ENCODE data around the gene MAP3K7. TPM values are rescaled to one million over a fixed set of nuclear protein-coding genes. Genes with fewer than 3 reads are reported as not detected.

The MAP3K7 gene
- total and polyA plus RNA-seq, 10 donors = 15.6 to 56.9 (median 39.8) TPM

DNA sequence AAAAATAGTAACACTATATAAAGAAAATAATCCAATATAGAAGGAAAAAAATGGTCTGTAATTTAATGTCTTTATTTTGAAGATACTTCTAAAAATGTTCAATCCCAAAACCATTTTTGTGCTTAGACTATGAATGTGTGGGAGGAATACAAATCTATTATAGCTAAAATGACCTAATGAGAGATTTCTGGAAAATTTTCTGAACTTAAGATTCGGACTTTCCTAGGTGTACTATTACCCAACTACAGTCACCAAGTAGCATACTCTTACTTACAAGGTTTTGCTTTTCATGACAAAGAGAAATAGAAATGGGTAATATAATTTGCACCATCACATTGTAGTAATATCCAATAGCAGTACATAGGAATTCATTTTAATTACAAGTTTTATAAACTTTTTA lies 29.9 kb downstream of the MAP3K7 start:
- 92 to 100% (median 96%) methylated on average over 1 of the region's 1 CpG for WGBS, 5 donors
- Histone ChIP-seq H3K27ac (no peak overlapping the region), H3K4me3 (no peak overlapping the region), H3K9me3 (no peaks in the 10 kb centered on the region), H3K27me3 (replicated peaks in 1 of 7) (no peaks in the 10 kb centered on the region), H3K4me1 (no peaks in the 10 kb centered on the region), H3K36me3 (peaks cover 6 to 100% (median 80%) of the 10 kb centered on the region in 6 donors)
- DNase-seq = no peak
- intact Hi-C loops (cut with DNase I; ENCODE audit: low total_unique reads) = no loop called here
- TF ChIP-seq, protein P1, sequence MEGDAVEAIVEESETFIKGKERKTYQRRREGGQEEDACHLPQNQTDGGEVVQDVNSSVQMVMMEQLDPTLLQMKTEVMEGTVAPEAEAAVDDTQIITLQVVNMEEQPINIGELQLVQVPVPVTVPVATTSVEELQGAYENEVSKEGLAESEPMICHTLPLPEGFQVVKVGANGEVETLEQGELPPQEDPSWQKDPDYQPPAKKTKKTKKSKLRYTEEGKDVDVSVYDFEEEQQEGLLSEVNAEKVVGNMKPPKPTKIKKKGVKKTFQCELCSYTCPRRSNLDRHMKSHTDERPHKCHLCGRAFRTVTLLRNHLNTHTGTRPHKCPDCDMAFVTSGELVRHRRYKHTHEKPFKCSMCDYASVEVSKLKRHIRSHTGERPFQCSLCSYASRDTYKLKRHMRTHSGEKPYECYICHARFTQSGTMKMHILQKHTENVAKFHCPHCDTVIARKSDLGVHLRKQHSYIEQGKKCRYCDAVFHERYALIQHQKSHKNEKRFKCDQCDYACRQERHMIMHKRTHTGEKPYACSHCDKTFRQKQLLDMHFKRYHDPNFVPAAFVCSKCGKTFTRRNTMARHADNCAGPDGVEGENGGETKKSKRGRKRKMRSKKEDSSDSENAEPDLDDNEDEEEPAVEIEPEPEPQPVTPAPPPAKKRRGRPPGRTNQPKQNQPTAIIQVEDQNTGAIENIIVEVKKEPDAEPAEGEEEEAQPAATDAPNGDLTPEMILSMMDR (IDR thresholded peaks at IDR 0.05 in 8 of 11, conservative IDR thresholded peaks at IDR 0.05 in 3 of 11) = no peak
- TF ChIP-seq POLR2A (IDR thresholded peaks at IDR 0.05) (no peak), POLR2AphosphoS5 (IDR thresholded peaks at IDR 0.05) (no peak)

DNA sequence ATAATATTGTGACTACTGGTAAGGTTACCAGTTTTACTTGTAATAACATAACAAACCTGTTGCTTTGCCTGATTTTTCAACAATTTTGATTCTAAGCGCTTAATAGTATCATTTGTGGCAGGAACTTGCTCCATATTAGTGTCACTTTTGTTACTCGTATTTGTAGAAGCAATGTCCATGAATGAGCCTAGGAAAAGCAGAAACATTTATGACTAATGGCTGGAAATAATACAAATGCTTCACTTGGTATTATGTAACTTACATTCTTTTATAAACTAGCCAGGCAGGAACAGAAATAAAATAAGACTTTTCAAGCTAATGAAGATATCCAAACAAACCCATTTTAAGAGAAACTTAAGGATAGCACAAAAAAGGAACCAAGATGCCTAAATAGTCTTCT lies 38.9 kb downstream of the MAP3K7 start:
- Histone ChIP-seq H3K4me3 (no peak overlapping the region), H3K27me3 (replicated peaks in 1 of 7) (no peaks in the 10 kb centered on the region), H3K36me3 (peaks cover 0 to 100% (median 86%) of the 10 kb centered on the region in 6 donors), H3K27ac (no peak overlapping the region), H3K9me3 (no peaks in the 10 kb centered on the region), H3K4me1 (peaks cover 0 to 14% (median 9%) of the 10 kb centered on the region in 6 donors)
- intact Hi-C loops (cut with DNase I; ENCODE audit: low total_unique reads) = no loop called here
- DNase-seq = no peak
- 92 to 98% (median 95%) methylated on average over 2 of the region's 2 CpGs for WGBS, 5 donors
- TF ChIP-seq POLR2A (IDR thresholded peaks at IDR 0.05) = no peak
- TF ChIP-seq, protein P1 (IDR thresholded peaks at IDR 0.05 in 8 of 11, conservative IDR thresholded peaks at IDR 0.05 in 3 of 11) = no peak
- no peak for TF ChIP-seq POLR2AphosphoS5 (IDR thresholded peaks at IDR 0.05)

DNA sequence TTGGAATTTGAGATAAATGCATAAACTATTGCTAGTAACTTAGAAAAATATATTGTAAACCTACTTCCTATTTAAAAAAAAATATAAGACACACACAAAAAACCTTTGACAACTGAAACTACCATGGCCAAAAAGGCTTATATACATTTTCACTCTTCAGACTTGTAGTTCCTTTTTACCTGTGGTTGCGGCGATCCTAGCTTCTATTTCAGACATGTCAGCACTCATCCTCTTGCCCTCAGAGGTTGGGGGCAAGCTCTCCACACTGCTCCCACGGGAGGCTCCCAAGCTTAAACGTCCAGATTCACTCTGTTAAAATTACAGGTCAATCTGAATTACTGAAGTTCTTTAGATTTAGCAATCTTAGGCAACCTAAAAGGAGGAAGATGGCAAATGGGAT lies 39.8 kb downstream of the MAP3K7 start:
- Histone ChIP-seq H3K4me3 (no peak overlapping the region), H3K36me3 (peaks cover 0 to 100% (median 82%) of the 10 kb centered on the region in 6 donors), H3K4me1 (peaks cover 0 to 14% (median 9%) of the 10 kb centered on the region in 6 donors), H3K27ac (no peak overlapping the region), H3K27me3 (replicated peaks in 1 of 7) (no peaks in the 10 kb centered on the region), H3K9me3 (no peaks in the 10 kb centered on the region)
- WGBS, 5 donors = 73 to 91% (median 83%) methylated on average over 4 of the region's 4 CpGs
- no peak for DNase-seq
- TF ChIP-seq POLR2A (IDR thresholded peaks at IDR 0.05) (no peak), POLR2AphosphoS5 (IDR thresholded peaks at IDR 0.05) (no peak)
- TF ChIP-seq, protein P1 (IDR thresholded peaks at IDR 0.05 in 8 of 11, conservative IDR thresholded peaks at IDR 0.05 in 3 of 11) = no peak
- intact Hi-C loops (cut with DNase I; ENCODE audit: low total_unique reads) = no loop called here

DNA sequence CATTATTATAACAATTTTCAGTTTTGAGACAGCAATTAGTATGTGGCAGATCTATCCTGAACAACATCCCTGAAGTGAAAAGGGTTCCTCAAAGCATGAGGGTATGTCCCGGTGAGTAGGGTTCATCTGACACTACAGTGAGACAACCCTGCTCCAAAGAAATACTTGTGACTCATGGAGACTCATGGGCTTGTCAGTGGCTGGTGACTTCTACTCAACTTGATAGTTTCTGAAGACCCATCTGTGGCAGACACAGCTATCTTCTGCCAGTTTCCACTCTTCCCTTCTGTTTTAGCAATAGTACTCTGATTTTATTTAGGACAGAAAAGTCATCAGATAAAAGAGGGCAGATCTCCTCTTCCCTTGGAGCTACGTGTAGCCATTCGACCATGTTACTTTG lies 41.4 kb downstream of the MAP3K7 start:
- H3K4me1 ChIP-seq = peaks cover 0 to 14% (median 9%) of the 10 kb centered on the region in 6 donors
- DNase-seq = no peak
- H3K36me3 ChIP-seq = peaks cover 0 to 99% (median 76%) of the 10 kb centered on the region in 6 donors
- no peaks in the 10 kb centered on the region for H3K9me3 ChIP-seq
- intact Hi-C loops (cut with DNase I; ENCODE audit: low total_unique reads) = no loop called here
- H3K4me3 ChIP-seq = no peak overlapping the region
- H3K27me3 ChIP-seq (replicated peaks in 1 of 7) = no peaks in the 10 kb centered on the region
- TF ChIP-seq POLR2AphosphoS5 (IDR thresholded peaks at IDR 0.05) = no peak
- TF ChIP-seq POLR2A (IDR thresholded peaks at IDR 0.05) = no peak
- TF ChIP-seq, protein P1 (IDR thresholded peaks at IDR 0.05 in 8 of 11, conservative IDR thresholded peaks at IDR 0.05 in 3 of 11) = no peak
- WGBS, 5 donors = 94 to 100% (median 97%) methylated on average over 3 of the region's 3 CpGs
- no peak overlapping the region for H3K27ac ChIP-seq
